ENCODE results near the gene COPB1.

DNA sequence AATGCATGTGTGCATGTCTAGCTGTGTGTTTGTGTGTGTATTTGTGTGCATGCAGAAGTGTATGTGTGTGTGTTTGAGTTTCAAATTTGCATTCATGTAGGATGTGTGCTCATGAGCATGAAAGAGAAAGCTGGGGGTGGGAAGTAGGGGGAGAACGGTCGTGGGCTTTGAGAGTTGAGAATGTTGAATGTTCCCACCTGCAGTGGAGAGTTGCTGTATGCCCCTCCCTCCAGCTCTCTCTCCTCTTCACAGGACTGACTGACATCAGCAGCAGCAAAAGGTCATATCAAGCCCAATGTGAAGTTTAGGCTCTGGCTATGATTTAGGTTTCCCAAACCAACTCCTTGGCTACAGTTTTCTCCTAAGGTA lies 76.8 kb downstream of the COPB1 start:
- TF ChIP-seq, protein P1, sequence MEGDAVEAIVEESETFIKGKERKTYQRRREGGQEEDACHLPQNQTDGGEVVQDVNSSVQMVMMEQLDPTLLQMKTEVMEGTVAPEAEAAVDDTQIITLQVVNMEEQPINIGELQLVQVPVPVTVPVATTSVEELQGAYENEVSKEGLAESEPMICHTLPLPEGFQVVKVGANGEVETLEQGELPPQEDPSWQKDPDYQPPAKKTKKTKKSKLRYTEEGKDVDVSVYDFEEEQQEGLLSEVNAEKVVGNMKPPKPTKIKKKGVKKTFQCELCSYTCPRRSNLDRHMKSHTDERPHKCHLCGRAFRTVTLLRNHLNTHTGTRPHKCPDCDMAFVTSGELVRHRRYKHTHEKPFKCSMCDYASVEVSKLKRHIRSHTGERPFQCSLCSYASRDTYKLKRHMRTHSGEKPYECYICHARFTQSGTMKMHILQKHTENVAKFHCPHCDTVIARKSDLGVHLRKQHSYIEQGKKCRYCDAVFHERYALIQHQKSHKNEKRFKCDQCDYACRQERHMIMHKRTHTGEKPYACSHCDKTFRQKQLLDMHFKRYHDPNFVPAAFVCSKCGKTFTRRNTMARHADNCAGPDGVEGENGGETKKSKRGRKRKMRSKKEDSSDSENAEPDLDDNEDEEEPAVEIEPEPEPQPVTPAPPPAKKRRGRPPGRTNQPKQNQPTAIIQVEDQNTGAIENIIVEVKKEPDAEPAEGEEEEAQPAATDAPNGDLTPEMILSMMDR (conservative IDR thresholded peaks at IDR 0.05), result no peak
- TF ChIP-seq ZFX (IDR thresholded peaks at IDR 0.05), result no peak

Measured in C4-2B (cell line).